ENCODE data around the gene TRIOBP.
A peak's percentile ranks its signal among the peaks of the same experiment; 100 is the strongest.

The TRIOBP gene

GRCh38 chr22:37817705-37818408, 121.0 kb downstream of the TRIOBP start:
- Histone ChIP-seq H3K9me3 (no peaks in the 10 kb centered on the region), H3K27me3 (ENCODE audit: low read depth) (no peaks in the 10 kb centered on the region), H3K4me1 (peaks cover 4% of the 10 kb centered on the region; the same call in 1 of the 2 replicates), H3K36me3 (replicated peaks) (peaks cover 20% of the 10 kb centered on the region), H3K4me3 (peak overlapping the region; percentile 9; the same call in 1 of the 2 replicates)
- DNase-seq (ENCODE audit: low spot score in 2 of 2) = peak; percentile 76 to 92
- in situ Hi-C loops (cut with MboI; ENCODE audit: low sequenced_read_pairs) = loop anchor here (10.0 kb wide), 1 partner anchor 137 kb away; the partner anchor contains the start of genes C22orf23 and POLR2F

GRCh38 chr22:37818409-37819104, 121.7 kb downstream of the TRIOBP start:
- in situ Hi-C loops (cut with MboI; ENCODE audit: low sequenced_read_pairs) = loop anchor here (10.0 kb wide), 1 partner anchor 136 kb away; the partner anchor contains the start of genes C22orf23 and POLR2F
- Histone ChIP-seq H3K36me3 (replicated peaks) (peaks cover 20% of the 10 kb centered on the region), H3K9me3 (no peaks in the 10 kb centered on the region), H3K27me3 (ENCODE audit: low read depth) (no peaks in the 10 kb centered on the region), H3K4me1 (peaks cover 4% of the 10 kb centered on the region; the same call in 1 of the 2 replicates), H3K4me3 (no peak overlapping the region)
- DNase-seq (ENCODE audit: low spot score in 2 of 2) = no peak

GRCh38 chr22:37819105-37819433, 122.2 kb downstream of the TRIOBP start:
- Histone ChIP-seq H3K27me3 (ENCODE audit: low read depth) (no peaks in the 10 kb centered on the region), H3K36me3 (replicated peaks) (peaks cover 20% of the 10 kb centered on the region), H3K4me1 (peaks cover 4% of the 10 kb centered on the region; the same call in 1 of the 2 replicates), H3K4me3 (no peak overlapping the region), H3K9me3 (no peaks in the 10 kb centered on the region)
- no peak for DNase-seq (ENCODE audit: low spot score in 2 of 2)
- in situ Hi-C loops (cut with MboI; ENCODE audit: low sequenced_read_pairs) = loop anchor here (10.0 kb wide), 1 partner anchor 136 kb away; the partner anchor contains the start of genes C22orf23 and POLR2F

GRCh38 chr22:37820350-37820749, 123.5 kb downstream of the TRIOBP start:
- Histone ChIP-seq H3K4me1 (peaks cover 4% of the 10 kb centered on the region; the same call in 1 of the 2 replicates), H3K36me3 (replicated peaks) (peaks cover 8% of the 10 kb centered on the region), H3K4me3 (no peak overlapping the region), H3K27me3 (ENCODE audit: low read depth) (no peaks in the 10 kb centered on the region), H3K9me3 (no peaks in the 10 kb centered on the region)
- DNase-seq (ENCODE audit: low spot score in 2 of 2) = no peak
- in situ Hi-C loops (cut with MboI; ENCODE audit: low sequenced_read_pairs) = no loop called here

GRCh38 chr22:37822079-37822833, 125.4 kb downstream of the TRIOBP start:
- no peaks in the 10 kb centered on the region for H3K9me3 ChIP-seq
- H3K4me3 ChIP-seq = no peak overlapping the region
- H3K36me3 ChIP-seq (replicated peaks) = no peaks in the 10 kb centered on the region
- no peaks in the 10 kb centered on the region for H3K27me3 ChIP-seq (ENCODE audit: low read depth)
- peaks cover 4% of the 10 kb centered on the region; the same call in 1 of the 2 replicates for H3K4me1 ChIP-seq
- in situ Hi-C loops (cut with MboI; ENCODE audit: low sequenced_read_pairs) = no loop called here
- no peak for DNase-seq (ENCODE audit: low spot score in 2 of 2)

- H3K9me3 ChIP-seq = no peaks in the 10 kb centered on the region
- DNase-seq (ENCODE audit: low spot score in 2 of 2) = no peak
- no peak within 1 kb of the TSS for H3K4me3 ChIP-seq
- H3K4me1 ChIP-seq = no peaks in the 10 kb centered on the region
- no peaks in the 10 kb centered on the region for H3K27me3 ChIP-seq (ENCODE audit: low read depth)
- no peaks in the 10 kb centered on the region for H3K36me3 ChIP-seq (replicated peaks)
- in situ Hi-C loops (cut with MboI; ENCODE audit: low sequenced_read_pairs) = no loop called here
Observed at GRCh38 chr22:37823134-37823985, 126.5 kb downstream of the TRIOBP start, which contains the start of gene GALR3. Gene GALR3, plus strand, starts transcription at chr22:37823382. Its CDS starts 25 bp downstream, at chr22:37823407.

- Histone ChIP-seq H3K4me3 (no peak overlapping the region), H3K4me1 (no peaks in the 10 kb centered on the region), H3K9me3 (no peaks in the 10 kb centered on the region), H3K27me3 (ENCODE audit: low read depth) (no peaks in the 10 kb centered on the region), H3K36me3 (replicated peaks) (peaks cover 5% of the 10 kb centered on the region)
- in situ Hi-C loops (cut with MboI; ENCODE audit: low sequenced_read_pairs) = no loop called here
- DNase-seq (ENCODE audit: low spot score in 2 of 2) = no peak
Observed at GRCh38 chr22:37824674-37825641, 128.1 kb downstream of the TRIOBP start.

Measured in HAP-1 (cell line).